Hepatocyte (in vitro differentiated cells): ENCODE measurements around the gene KIF2A. TPM values are rescaled to one million over a fixed set of nuclear protein-coding genes. Genes with fewer than 3 reads are reported as not detected.

Experiments
- DNase-seq: peaks from one replicate; pipeline ENCODE4 v3.0.0-alpha.2; 2016; ENCODE audit warnings: low spot score
- H2AFZ ChIP-seq: fragments of 200-600 bp; sonication (generic); 2 replicates; pipeline ENCODE4 v1.6.0; 2016; ENCODE audit warnings: antibody characterized with exemption, mild to moderate bottlenecking
- H3K27ac ChIP-seq: fragments of 200-600 bp; sonication (generic); 2 replicates; pipeline ENCODE4 v1.5.1; 2016; ENCODE audit warnings: mild to moderate bottlenecking
- H3K27me3 ChIP-seq: fragments of 200-600 bp; sonication (generic); 2 replicates; pipeline ENCODE4 v1.6.1; 2016
- H3K36me3 ChIP-seq: fragments of 200-600 bp; sonication (generic); replicated peaks from 2 replicates; pipeline ENCODE4 v1.5.1; 2016; ENCODE audit warnings: low read depth; ENCODE audit not compliant: insufficient read depth
- H3K4me1 ChIP-seq: fragments of 200-600 bp; sonication (generic); 2 replicates; pipeline ENCODE4 v1.5.1; 2016; ENCODE audit warnings: mild to moderate bottlenecking, moderate library complexity; ENCODE audit not compliant: insufficient read depth
- H3K4me2 ChIP-seq: fragments of 200-600 bp; sonication (generic); 2 replicates; pipeline ENCODE4 v1.6.0; 2016
- H3K4me3 ChIP-seq: fragments of 200-600 bp; sonication (generic); 2 replicates; pipeline ENCODE4 v1.5.1; 2016; ENCODE audit warnings: mild to moderate bottlenecking
- H3K79me2 ChIP-seq: fragments of 200-600 bp; sonication (generic); 2 replicates; pipeline ENCODE4 v1.6.0; 2017; ENCODE audit warnings: mild to moderate bottlenecking
- H3K9me2 ChIP-seq: fragments of 200-600 bp; sonication (generic); replicated peaks from 2 replicates; pipeline ENCODE4 v1.6.0; 2017; ENCODE audit warnings: mild to moderate bottlenecking; ENCODE audit not compliant: insufficient read depth
- H3K9me3 ChIP-seq: fragments of 200-600 bp; sonication (generic); 2 replicates; pipeline ENCODE4 v1.5.1; 2016; ENCODE audit warnings: low read depth, mild to moderate bottlenecking
- H4K20me1 ChIP-seq: fragments of 200-600 bp; sonication (generic); 2 replicates; pipeline ENCODE4 v1.6.0; 2016; ENCODE audit warnings: mild to moderate bottlenecking; ENCODE audit not compliant: insufficient read depth, poor library complexity, severe bottlenecking
- EZH2 ChIP-seq: fragments of 200-600 bp; sonication (generic); IDR thresholded peaks from 2 replicates; pipeline ENCODE4 v1.6.1; 2016; ENCODE audit warnings: antibody characterized with exemption, mild to moderate bottlenecking, borderline replicate concordance
- EZH2phosphoT487 ChIP-seq: fragments of 200-600 bp; sonication (generic); IDR thresholded peaks from one replicate; pipeline ENCODE4 v1.6.1; 2018; ENCODE audit warnings: antibody characterized with exemption, mild to moderate bottlenecking, low read depth, moderate library complexity; ENCODE audit not compliant: unreplicated experiment, severe bottlenecking
- WGBS: methylation state at CpG from one replicate; pipeline ENCODE4 v1.1.6; 2016; ENCODE audit warnings: low lambda C conversion rate; ENCODE audit errors: missing lambda C conversion rate; 5-methylcytosine and 5-hydroxymethylcytosine counted together
- polyA plus RNA-seq: library from polyadenylated mRNA; unstranded; fragments of >200 nt; fragmentation: Nextera tagmentation; extraction: Ambion mirVana; gene quantifications from 2 replicates; pipeline ENCODE4 v1.2.1, GENCODE V29; 2016
- total RNA-seq: library from RNA; depleted of rRNA; stranded (reverse); fragments of >200 nt; gene quantifications from 2 replicates; pipeline ENCODE4 v1.2.3, GENCODE V29; 2014
- TF ChIP-seq, protein P1 (sequence below): fragments of 200-600 bp; sonication (generic); IDR thresholded peaks from 2 replicates; pipeline ENCODE4 v1.5.1; 2016; ENCODE audit warnings: antibody characterized with exemption, mild to moderate bottlenecking; ENCODE audit not compliant: poor library complexity

Gene KIF2A
- total and polyA plus RNA-seq, 2 experiments from 2014 or later = 28.3 to 46.9 TPM

GRCh38 chr5:62310426-62311143, 4.6 kb downstream of the KIF2A start:
- H3K4me2 ChIP-seq = peak overlapping the region; percentile 30
- H3K9me2 ChIP-seq = no peaks in the 10 kb centered on the region
- H4K20me1 ChIP-seq = peaks cover 73% of the 10 kb centered on the region
- no peaks in the 10 kb centered on the region for H3K9me3 ChIP-seq
- H3K36me3 ChIP-seq = no peaks in the 10 kb centered on the region
- H3K27ac ChIP-seq = peak overlapping the region; percentile 17
- peaks cover 7% of the 10 kb centered on the region for H3K4me1 ChIP-seq
- H3K79me2 ChIP-seq = peaks cover 92% of the 10 kb centered on the region
- TF ChIP-seq EZH2 = no peak
- no peak for TF ChIP-seq EZH2phosphoT487
- TF ChIP-seq, protein P1, sequence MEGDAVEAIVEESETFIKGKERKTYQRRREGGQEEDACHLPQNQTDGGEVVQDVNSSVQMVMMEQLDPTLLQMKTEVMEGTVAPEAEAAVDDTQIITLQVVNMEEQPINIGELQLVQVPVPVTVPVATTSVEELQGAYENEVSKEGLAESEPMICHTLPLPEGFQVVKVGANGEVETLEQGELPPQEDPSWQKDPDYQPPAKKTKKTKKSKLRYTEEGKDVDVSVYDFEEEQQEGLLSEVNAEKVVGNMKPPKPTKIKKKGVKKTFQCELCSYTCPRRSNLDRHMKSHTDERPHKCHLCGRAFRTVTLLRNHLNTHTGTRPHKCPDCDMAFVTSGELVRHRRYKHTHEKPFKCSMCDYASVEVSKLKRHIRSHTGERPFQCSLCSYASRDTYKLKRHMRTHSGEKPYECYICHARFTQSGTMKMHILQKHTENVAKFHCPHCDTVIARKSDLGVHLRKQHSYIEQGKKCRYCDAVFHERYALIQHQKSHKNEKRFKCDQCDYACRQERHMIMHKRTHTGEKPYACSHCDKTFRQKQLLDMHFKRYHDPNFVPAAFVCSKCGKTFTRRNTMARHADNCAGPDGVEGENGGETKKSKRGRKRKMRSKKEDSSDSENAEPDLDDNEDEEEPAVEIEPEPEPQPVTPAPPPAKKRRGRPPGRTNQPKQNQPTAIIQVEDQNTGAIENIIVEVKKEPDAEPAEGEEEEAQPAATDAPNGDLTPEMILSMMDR = no peak
- no peak overlapping the region for H3K4me3 ChIP-seq
- WGBS = 69% methylated on average over 5 of the region's 5 CpGs
- no peak overlapping the region for H2AFZ ChIP-seq
- DNase-seq = no peak
- no peaks in the 10 kb centered on the region for H3K27me3 ChIP-seq

- Histone ChIP-seq H3K4me1 (peaks cover 7% of the 10 kb centered on the region), H3K27ac (peak overlapping the region; percentile 14), H3K27me3 (no peaks in the 10 kb centered on the region), H3K79me2 (peaks cover 100% of the 10 kb centered on the region), H3K4me3 (no peak overlapping the region), H3K36me3 (no peaks in the 10 kb centered on the region), H2AFZ (no peak overlapping the region), H4K20me1 (peaks cover 88% of the 10 kb centered on the region), H3K9me2 (no peaks in the 10 kb centered on the region), H3K4me2 (no peak overlapping the region), H3K9me3 (no peaks in the 10 kb centered on the region)
- DNase-seq = no peak
- 87% methylated on average over 1 of the region's 1 CpG for WGBS
- TF ChIP-seq, protein P1 = no peak
Observed at GRCh38 chr5:62312036-62312435, 6.0 kb downstream of the KIF2A start.

DNA sequence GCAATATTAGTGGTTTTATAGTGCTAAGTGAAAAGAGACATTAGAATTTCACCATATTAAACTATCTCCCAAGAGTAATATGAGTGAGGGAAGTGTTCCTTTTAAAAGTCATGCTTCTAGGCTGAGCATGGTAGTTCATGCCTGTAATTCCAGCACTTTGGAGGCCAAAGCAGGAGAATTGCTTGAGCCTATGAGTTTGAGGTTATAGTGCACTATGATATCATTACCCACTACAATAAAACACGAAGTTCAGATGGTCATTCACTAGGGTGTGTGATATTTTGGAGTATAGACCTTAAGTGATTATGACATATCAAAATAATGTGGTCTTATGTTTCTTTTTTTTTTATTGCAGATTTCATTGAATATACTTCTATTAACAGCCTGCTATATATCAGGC, 6.7 kb downstream of the KIF2A start:
- Histone ChIP-seq H2AFZ (no peak overlapping the region), H3K9me3 (no peaks in the 10 kb centered on the region), H3K27me3 (no peaks in the 10 kb centered on the region), H3K4me3 (no peak overlapping the region), H3K9me2 (no peaks in the 10 kb centered on the region), H3K36me3 (no peaks in the 10 kb centered on the region), H3K27ac (no peak overlapping the region), H3K4me2 (no peak overlapping the region), H3K79me2 (peaks cover 100% of the 10 kb centered on the region), H4K20me1 (peaks cover 86% of the 10 kb centered on the region), H3K4me1 (peaks cover 4% of the 10 kb centered on the region)
- no peak for DNase-seq
- TF ChIP-seq, protein P1 = no peak
- TF ChIP-seq EZH2phosphoT487 = no peak
- no peak for TF ChIP-seq EZH2
- whole genome bisulfite sequencing = 88% methylated on average over 1 of the region's 1 CpG
